Fibroblast of the aortic adventitia (primary cell): ENCODE measurements around the gene CEP44. TPM values are rescaled to one million over a fixed set of nuclear protein-coding genes. Genes with fewer than 3 reads are reported as not detected.
"Not testable (repeated sequence)": the region's sequence is repeated elsewhere in the genome, so short reads cannot be mapped to it uniquely, and the experiment has no call there.

Experiments
- DNase-seq: peaks from one replicate; pipeline ENCODE4 v3.0.0-alpha.2; 2010; ENCODE audit warnings: low read depth
- H3K4me3 ChIP-seq: 2 replicates; pipeline ENCODE4 v1.5.1; 2011; ENCODE audit warnings: low read depth, mild to moderate bottlenecking, control low read depth, low read length, moderate library complexity
- total RNA-seq: library from RNA; depleted of rRNA; stranded (reverse); fragments of >200 nt; gene quantifications from 2 replicates; pipeline ENCODE4 v1.2.3, GENCODE V29; 2012; ENCODE audit warnings: low replicate concordance
- TF ChIP-seq, protein P1 (sequence below): IDR thresholded peaks from 2 replicates; pipeline ENCODE4 v1.5.1; 2011; ENCODE audit warnings: mild to moderate bottlenecking, low read length, control low read depth, inconsistent platforms; ENCODE audit not compliant: insufficient read depth

CEP44 gene
- total RNA-seq, 1 donor: 22.7 TPM

GRCh38 chr4:174284487-174284886 is 776 bp downstream of the CEP44 start:
- TF ChIP-seq, protein P1, sequence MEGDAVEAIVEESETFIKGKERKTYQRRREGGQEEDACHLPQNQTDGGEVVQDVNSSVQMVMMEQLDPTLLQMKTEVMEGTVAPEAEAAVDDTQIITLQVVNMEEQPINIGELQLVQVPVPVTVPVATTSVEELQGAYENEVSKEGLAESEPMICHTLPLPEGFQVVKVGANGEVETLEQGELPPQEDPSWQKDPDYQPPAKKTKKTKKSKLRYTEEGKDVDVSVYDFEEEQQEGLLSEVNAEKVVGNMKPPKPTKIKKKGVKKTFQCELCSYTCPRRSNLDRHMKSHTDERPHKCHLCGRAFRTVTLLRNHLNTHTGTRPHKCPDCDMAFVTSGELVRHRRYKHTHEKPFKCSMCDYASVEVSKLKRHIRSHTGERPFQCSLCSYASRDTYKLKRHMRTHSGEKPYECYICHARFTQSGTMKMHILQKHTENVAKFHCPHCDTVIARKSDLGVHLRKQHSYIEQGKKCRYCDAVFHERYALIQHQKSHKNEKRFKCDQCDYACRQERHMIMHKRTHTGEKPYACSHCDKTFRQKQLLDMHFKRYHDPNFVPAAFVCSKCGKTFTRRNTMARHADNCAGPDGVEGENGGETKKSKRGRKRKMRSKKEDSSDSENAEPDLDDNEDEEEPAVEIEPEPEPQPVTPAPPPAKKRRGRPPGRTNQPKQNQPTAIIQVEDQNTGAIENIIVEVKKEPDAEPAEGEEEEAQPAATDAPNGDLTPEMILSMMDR: no peak
- peak overlapping the region; percentile 93 for H3K4me3 ChIP-seq
- no peak for DNase-seq

- DNase-seq: no peak
- no peak overlapping the region for H3K4me3 ChIP-seq
- TF ChIP-seq, protein P1: no peak
Measured at GRCh38 chr4:174286870-174287269, 3.2 kb downstream of the CEP44 start.

DNA sequence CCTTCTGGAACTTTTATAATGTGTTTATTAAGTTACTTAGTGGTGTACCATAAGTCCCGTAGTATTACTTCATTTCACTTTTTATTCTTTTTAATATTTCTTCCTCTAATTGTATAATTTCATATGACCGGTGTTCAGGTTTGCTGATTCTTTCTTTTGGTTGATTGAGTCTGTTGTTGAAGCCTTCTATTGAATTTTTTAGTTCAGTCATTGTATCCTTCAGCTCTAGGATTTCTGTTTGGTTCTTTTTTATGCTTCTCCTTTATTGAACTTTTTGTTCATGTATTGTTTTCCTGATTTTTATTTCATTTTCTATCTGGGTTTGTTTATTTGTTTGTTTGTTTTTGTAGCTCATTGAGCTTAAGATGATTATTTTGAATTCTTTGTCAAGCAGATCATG is 8.8 kb downstream of the CEP44 start:
- TF ChIP-seq, protein P1: no peak
- no peak for DNase-seq

DNA sequence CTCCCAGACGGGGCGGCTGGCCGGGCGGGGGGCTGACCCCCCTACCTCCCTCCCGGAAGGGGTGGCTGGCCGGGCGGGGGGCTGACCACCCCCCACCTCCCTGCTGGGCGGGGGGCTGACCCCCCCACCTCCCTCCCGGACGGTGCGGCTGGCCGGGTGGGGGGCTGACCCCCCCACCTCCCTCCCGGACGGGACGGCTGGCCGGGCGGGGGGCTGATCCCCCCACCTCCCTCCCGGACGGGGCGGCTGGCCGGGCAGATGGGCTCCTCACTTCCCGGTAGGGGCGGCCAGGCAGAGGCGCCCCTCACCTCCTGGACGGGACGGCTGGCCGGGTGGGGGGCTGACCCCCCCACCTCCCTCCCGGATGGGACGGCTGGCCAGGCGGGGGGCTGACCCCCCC is 10.9 kb downstream of the CEP44 start:
- H3K4me3 ChIP-seq: not testable (repeated sequence)

More for the DNA sequence above, 8.8 kb downstream of the CEP44 start:
- H3K4me3 ChIP-seq: no peak overlapping the region

DNA sequence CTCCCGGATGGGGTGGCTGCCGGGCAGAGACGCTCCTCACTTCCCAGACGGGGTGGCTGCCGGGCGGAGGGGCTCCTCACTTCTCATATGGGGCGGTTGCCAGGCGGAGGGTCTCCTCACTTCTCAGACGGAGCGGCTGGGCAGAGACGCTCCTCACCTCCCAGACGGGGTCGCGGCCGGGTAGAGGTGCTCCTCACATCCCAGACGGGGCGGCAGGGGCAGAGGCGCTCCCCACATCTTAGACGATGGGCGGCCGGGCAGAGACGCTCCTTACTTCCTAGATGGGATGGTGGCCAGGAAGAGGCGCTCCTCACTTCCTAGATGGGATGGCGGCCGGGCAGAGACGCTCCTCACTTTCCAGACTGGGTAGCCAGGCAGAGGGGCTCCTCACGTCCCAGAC is 11.4 kb downstream of the CEP44 start:
- not testable (repeated sequence) for DNase-seq, H3K4me3 ChIP-seq

More for the DNA sequence above, 10.9 kb downstream of the CEP44 start:
- DNase-seq: not testable (repeated sequence)

GRCh38 chr4:174303687-174304086 is 20.0 kb downstream of the CEP44 start:
- no peak for DNase-seq
- TF ChIP-seq, protein P1: no peak
- H3K4me3 ChIP-seq: no peak overlapping the region

GRCh38 chr4:174304664-174305063 is 21.0 kb downstream of the CEP44 start:
- H3K4me3 ChIP-seq: no peak overlapping the region
- DNase-seq: no peak
- TF ChIP-seq, protein P1: no peak

GRCh38 chr4:174305961-174306360 is 22.2 kb downstream of the CEP44 start:
- TF ChIP-seq, protein P1: no peak
- DNase-seq: no peak

More at GRCh38 chr4:174305961-174306360, 22.2 kb downstream of the CEP44 start:
- no peak overlapping the region for H3K4me3 ChIP-seq
